GM19467 (cell line): ENCODE measurements around the gene CD2.
"Not testable (repeated sequence)": the region's sequence is repeated elsewhere in the genome, so short reads cannot be mapped to it uniquely, and the experiment has no call there.

Source experiments
- ATAC-seq: cut with Tn5 transposase; IDR thresholded peaks from one replicate; pipeline ENCODE4 v1.9.1; 2021; ENCODE audit warnings: mild to moderate bottlenecking, moderate library complexity; ENCODE audit not compliant: unreplicated experiment

The CD2 gene

DNA sequence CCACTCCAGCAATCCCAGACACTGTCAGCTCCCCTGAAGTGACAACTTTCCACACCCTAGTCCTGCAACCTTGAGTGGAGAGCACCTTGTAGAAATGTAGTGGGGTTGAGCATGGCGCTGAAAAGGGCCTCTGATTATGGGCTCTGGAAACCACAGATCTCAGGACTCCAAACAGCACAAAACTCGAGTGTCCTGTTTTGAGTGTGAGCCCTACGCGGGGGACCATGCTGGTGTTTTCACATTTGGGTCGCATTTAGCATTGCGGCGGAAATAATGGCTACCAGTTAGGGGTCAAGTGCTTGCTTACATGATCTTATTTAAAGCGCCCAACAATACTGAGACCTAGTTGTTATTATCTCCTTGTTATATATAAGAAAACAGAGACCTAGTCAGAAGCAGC, 1.9 kb downstream of the CD2 start:
- not testable (repeated sequence) for ATAC-seq

- ATAC-seq = not testable (repeated sequence)
Observed at GRCh38 chr1:116758456-116758815, 4.2 kb downstream of the CD2 start.

GRCh38 chr1:116759636-116760035, 5.4 kb downstream of the CD2 start:
- ATAC-seq = no peak

GRCh38 chr1:116760487-116760886, 6.3 kb downstream of the CD2 start:
- ATAC-seq = no peak

DNA sequence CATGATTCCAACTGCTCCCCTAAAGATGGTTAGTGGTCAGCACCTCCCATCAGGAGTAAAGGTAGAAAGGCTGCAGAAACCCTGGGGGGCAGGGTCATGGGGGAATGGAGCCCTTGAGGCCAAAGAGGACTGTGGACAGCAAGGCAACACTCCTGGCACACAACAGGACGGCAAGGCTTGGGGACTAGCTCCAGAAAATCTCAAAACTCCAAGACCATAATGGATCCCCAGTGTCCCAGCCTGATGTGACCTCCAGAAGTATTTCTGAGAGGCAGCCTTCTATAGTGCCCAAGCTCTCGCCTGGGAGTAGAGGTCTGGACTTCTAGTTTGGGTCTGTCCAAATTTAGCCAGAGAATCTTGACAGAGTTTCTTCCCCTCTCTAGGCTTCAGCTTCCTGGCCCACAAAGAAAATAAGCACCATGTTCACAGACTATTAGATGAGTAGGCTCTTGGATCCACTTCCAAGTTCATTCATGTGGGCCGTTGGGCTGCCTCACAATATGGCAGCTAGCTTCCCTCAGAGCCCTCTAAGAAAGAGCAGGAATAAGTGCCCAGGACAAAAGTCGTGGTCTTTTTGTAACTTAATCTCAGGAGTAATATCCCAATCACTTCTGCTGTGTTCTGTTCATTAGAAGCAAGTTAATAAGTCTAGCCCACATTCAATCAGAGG, 6.9 kb downstream of the CD2 start:
- ATAC-seq = no peak

GRCh38 chr1:116762281-116762680, 8.1 kb downstream of the CD2 start:
- no peak for ATAC-seq

- ATAC-seq = no peak
Observed at GRCh38 chr1:116762781-116763115, 8.5 kb downstream of the CD2 start.

GRCh38 chr1:116763116-116763786, 9.0 kb downstream of the CD2 start:
- no peak for ATAC-seq

GRCh38 chr1:116763787-116764465, 9.7 kb downstream of the CD2 start:
- no peak for ATAC-seq

DNA sequence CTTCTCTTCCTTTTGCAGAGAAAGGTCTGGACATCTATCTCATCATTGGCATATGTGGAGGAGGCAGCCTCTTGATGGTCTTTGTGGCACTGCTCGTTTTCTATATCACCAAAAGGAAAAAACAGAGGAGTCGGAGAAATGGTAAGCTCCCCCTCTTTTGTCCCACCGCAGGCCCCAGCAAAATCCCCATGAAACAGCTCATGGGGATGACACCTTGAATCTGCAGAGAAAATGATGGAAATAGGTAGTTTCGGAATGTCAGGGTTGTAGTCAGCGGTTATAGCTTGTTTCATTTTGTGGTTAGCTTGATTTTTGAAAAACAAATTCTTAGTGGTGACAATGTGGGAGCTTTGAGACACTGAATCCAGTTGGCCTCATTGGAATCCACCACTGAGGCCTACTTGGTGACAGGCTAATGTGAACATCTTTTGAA, 10.3 kb downstream of the CD2 start:
- no peak for ATAC-seq

GRCh38 chr1:116764906-116765862, 11.0 kb downstream of the CD2 start:
- no peak for ATAC-seq

- ATAC-seq = no peak
Observed at GRCh38 chr1:116765962-116766361, 11.7 kb downstream of the CD2 start.

GRCh38 chr1:116766616-116767469, 12.6 kb downstream of the CD2 start:
- no peak for ATAC-seq

GRCh38 chr1:116767782-116768382, 13.7 kb downstream of the CD2 start:
- no peak for ATAC-seq

GRCh38 chr1:116768416-116769103, 14.3 kb downstream of the CD2 start:
- no peak for ATAC-seq

- ATAC-seq = no peak
Observed at GRCh38 chr1:116769104-116769452, 14.8 kb downstream of the CD2 start.

DNA sequence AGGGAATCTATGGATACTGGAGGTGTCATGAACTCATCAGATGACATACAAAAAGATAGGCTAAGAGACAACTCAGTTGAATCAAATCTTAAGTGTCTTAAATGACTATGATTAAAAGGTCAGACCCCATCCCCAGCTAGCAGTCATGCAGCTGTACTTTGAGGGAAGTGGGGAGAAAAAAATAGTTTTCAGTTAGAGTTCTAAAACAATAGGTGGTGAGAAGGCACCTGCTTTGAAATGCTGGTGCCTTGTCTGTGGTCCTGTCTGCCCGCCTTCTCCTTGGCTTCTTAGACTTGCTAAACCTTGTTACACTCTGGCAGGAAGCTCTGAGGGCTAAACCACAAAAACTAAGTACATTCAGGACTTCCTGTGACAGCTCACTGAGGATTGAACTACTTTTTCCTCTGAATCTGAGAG, 15.3 kb downstream of the CD2 start:
- peak; percentile 83 for ATAC-seq

GRCh38 chr1:116769994-116770393, 15.8 kb downstream of the CD2 start:
- ATAC-seq = no peak

- ATAC-seq = no peak
Observed at GRCh38 chr1:116770625-116771024, 16.4 kb downstream of the CD2 start.
